Testis (tissue), 2 donors: Measurements from ENCODE around the gene PACSIN2.

Experiments
- POLR2A ChIP-seq: fragments of 450-650 bp; IDR thresholded peaks from one replicate; pipeline ENCODE4 v1.6.1; 2017; ENCODE audit warnings: antibody characterized with exemption, mild to moderate bottlenecking, moderate library complexity
- TF ChIP-seq, protein P1 (sequence below), 3 experiments: fragments of 450-650 bp in 2 of 3; fragments of 200-600 bp in 1 of 3; sonication (generic) in 1 of 3; IDR thresholded peaks; one replicate each; pipeline ENCODE4 v1.5.1; 2016 to 2019; ENCODE audit warnings: antibody characterized with exemption in 3 of 3, mild to moderate bottlenecking in 2 of 3, moderate library complexity in 1 of 3

DNA sequence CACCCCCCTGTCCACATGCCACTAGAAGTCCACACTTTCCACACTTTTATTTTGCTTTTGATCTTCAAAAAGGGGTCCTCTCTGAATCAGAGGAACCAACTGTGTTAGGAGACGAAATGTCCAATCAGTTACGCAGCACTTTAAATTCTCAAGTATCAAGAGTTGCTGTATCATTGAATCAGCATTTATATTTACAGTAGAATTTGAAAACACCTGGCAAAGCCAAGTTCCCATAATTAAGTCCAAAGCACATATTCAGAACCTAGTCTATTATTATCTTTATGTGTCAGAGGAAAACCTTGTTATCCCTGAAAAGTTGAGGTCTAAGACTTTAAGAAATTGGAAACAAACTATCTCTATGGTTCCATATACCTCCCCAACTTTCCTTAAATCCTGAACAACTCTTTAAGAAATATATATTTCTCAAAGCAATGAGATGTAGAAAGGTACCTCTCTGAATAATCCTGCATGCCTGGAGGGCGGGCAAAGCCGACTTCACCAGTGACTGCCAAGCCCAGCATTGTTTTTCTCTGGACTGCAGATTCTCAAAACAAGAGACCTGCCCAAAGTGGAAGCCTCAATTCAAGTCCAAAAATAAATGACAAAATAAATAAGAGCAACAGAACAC, 82.0 kb downstream of the PACSIN2 start:
- TF ChIP-seq, protein P1, sequence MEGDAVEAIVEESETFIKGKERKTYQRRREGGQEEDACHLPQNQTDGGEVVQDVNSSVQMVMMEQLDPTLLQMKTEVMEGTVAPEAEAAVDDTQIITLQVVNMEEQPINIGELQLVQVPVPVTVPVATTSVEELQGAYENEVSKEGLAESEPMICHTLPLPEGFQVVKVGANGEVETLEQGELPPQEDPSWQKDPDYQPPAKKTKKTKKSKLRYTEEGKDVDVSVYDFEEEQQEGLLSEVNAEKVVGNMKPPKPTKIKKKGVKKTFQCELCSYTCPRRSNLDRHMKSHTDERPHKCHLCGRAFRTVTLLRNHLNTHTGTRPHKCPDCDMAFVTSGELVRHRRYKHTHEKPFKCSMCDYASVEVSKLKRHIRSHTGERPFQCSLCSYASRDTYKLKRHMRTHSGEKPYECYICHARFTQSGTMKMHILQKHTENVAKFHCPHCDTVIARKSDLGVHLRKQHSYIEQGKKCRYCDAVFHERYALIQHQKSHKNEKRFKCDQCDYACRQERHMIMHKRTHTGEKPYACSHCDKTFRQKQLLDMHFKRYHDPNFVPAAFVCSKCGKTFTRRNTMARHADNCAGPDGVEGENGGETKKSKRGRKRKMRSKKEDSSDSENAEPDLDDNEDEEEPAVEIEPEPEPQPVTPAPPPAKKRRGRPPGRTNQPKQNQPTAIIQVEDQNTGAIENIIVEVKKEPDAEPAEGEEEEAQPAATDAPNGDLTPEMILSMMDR (IDR thresholded peaks at IDR 0.05) = no peak
- no peak for TF ChIP-seq POLR2A
